NCI-H2171 treated with DMSO at 0.1 percent for 48 hours (cell line): ENCODE measurements around the gene PRR20D.
A peak's percentile ranks its signal among the peaks of the same experiment; 100 is the strongest.
"Not testable (repeated sequence)": the region's sequence is repeated elsewhere in the genome, so short reads cannot be mapped to it uniquely, and the experiment has no call there.

Experiments used
- DNase-seq: peaks from one replicate; lab custom pipeline; 2025; lab: John Stamatoyannopoulos, UW

Gene PRR20D

GRCh38 chr13:57160332-57160731, at the start of gene PRR20D:
Gene PRR20D, plus strand, starts transcription at chr13:57160632. Its CDS starts 387 bp downstream, at chr13:57161019.
- DNase-seq: not testable (repeated sequence)

GRCh38 chr13:57114945-57115344, 45.5 kb upstream of the PRR20D start:
- no peak for DNase-seq

- DNase-seq: peak; percentile 10
Observed at GRCh38 chr13:57123681-57124080, 36.8 kb upstream of the PRR20D start.

- no peak for DNase-seq
Observed at GRCh38 chr13:57128909-57129308, 31.5 kb upstream of the PRR20D start.

GRCh38 chr13:57136093-57136492, 24.3 kb upstream of the PRR20D start:
- no peak for DNase-seq

GRCh38 chr13:57137585-57137984, 22.8 kb upstream of the PRR20D start:
- no peak for DNase-seq

GRCh38 chr13:57138988-57139387, 21.4 kb upstream of the PRR20D start:
- DNase-seq: no peak

- DNase-seq: not testable (repeated sequence)
Observed at GRCh38 chr13:57139781-57140180, 20.7 kb upstream of the PRR20D start.

- not testable (repeated sequence) for DNase-seq
Observed at GRCh38 chr13:57140235-57140968, 20.0 kb upstream of the PRR20D start, which contains the start of gene PRR20A. Gene PRR20A, plus strand, starts transcription at chr13:57140918. Its CDS starts 387 bp downstream, at chr13:57141305.

- DNase-seq: not testable (repeated sequence)
Observed at GRCh38 chr13:57147188-57147587, 13.2 kb upstream of the PRR20D start, which contains the start of gene PRR20B. Gene PRR20B, plus strand, starts transcription at chr13:57147488. Its CDS starts 387 bp downstream, at chr13:57147875.

GRCh38 chr13:57148106-57148505, 12.3 kb upstream of the PRR20D start:
- not testable (repeated sequence) for DNase-seq

GRCh38 chr13:57153761-57154160, 6.7 kb upstream of the PRR20D start, which contains the start of gene PRR20C:
Gene PRR20C, plus strand, starts transcription at chr13:57154061. Its CDS starts 387 bp downstream, at chr13:57154448.
- not testable (repeated sequence) for DNase-seq

GRCh38 chr13:57166897-57167296, 6.5 kb downstream of the PRR20D start, which contains the start of gene PRR20E:
Gene PRR20E, plus strand, starts transcription at chr13:57167197. Its CDS starts 387 bp downstream, at chr13:57167584.
- not testable (repeated sequence) for DNase-seq

GRCh38 chr13:57191667-57192066, 31.2 kb downstream of the PRR20D start:
- no peak for DNase-seq

- DNase-seq: no peak
Observed at GRCh38 chr13:57212989-57213388, 52.6 kb downstream of the PRR20D start.
